ENCODE data around the gene B4GALNT4. TPM values are rescaled to one million over a fixed set of nuclear protein-coding genes. Genes with fewer than 3 reads are reported as not detected.

B4GALNT4 gene
- total RNA-seq, 1 experiment from 2014 or later = 4.7 TPM

DNA sequence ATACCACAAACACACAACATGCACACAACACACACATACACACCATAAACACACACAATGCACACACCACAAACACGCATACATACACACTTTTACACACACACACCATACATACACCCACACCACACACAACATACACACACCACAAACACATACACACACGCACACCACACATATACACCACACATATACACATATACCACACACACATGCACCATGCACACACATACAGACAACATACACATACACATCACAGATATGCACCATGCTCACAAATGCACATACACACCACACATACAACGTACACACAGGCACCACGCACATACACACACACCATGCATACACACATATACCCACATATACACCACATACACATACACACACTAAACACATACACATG, 11.7 kb upstream of the B4GALNT4 start:
- POLR2A ChIA-PET (ENCODE audit: unreplicated experiment) = no interaction called here
- no peak for TF ChIP-seq EZH2 (IDR thresholded peaks at IDR 0.05; ENCODE audit: low read depth)
- TF ChIP-seq, protein P1, sequence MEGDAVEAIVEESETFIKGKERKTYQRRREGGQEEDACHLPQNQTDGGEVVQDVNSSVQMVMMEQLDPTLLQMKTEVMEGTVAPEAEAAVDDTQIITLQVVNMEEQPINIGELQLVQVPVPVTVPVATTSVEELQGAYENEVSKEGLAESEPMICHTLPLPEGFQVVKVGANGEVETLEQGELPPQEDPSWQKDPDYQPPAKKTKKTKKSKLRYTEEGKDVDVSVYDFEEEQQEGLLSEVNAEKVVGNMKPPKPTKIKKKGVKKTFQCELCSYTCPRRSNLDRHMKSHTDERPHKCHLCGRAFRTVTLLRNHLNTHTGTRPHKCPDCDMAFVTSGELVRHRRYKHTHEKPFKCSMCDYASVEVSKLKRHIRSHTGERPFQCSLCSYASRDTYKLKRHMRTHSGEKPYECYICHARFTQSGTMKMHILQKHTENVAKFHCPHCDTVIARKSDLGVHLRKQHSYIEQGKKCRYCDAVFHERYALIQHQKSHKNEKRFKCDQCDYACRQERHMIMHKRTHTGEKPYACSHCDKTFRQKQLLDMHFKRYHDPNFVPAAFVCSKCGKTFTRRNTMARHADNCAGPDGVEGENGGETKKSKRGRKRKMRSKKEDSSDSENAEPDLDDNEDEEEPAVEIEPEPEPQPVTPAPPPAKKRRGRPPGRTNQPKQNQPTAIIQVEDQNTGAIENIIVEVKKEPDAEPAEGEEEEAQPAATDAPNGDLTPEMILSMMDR (conservative IDR thresholded peaks at IDR 0.05) = no peak
- no peaks in the 10 kb centered on the region for H3K4me1 ChIP-seq (replicated peaks; ENCODE audit: insufficient read depth)
- no peak overlapping the region for H3K4me3 ChIP-seq
- no peak overlapping the region for H3K27ac ChIP-seq
- BruUV-seq (replicated peaks) = no TSS peak
- H3K79me2 ChIP-seq (ENCODE audit: low read depth) = no peaks in the 10 kb centered on the region
- no peak overlapping the region for H2AFZ ChIP-seq
- no peaks in the 10 kb centered on the region for H3K9me3 ChIP-seq (ENCODE audit: insufficient read depth, low read depth)
- no peak overlapping the region for H3K4me2 ChIP-seq
- H4K20me1 ChIP-seq (ENCODE audit: insufficient read depth) = no peaks in the 10 kb centered on the region
- H3K36me3 ChIP-seq (ENCODE audit: low read depth) = no peaks in the 10 kb centered on the region
- peaks cover 21% of the 10 kb centered on the region; the same call in 1 of the 2 replicates for H3F3A ChIP-seq (ENCODE audit: insufficient read depth, low read depth)
- H3K27me3 ChIP-seq (ENCODE audit: insufficient read depth, low read depth) = no peaks in the 10 kb centered on the region
- CTCF ChIA-PET = no interaction called here
- no peaks in the 10 kb centered on the region for H3K9me2 ChIP-seq (ENCODE audit: insufficient read depth)
- no peak for DNase-seq
- intact Hi-C loops (cut with micrococcal nuclease; ENCODE audit: unreplicated experiment) = loop anchor here (5.0 kb wide), 2 partner anchors 35 to 50 kb away; partner anchors contain the start of genes IFITM2 and IFITM3

DNA sequence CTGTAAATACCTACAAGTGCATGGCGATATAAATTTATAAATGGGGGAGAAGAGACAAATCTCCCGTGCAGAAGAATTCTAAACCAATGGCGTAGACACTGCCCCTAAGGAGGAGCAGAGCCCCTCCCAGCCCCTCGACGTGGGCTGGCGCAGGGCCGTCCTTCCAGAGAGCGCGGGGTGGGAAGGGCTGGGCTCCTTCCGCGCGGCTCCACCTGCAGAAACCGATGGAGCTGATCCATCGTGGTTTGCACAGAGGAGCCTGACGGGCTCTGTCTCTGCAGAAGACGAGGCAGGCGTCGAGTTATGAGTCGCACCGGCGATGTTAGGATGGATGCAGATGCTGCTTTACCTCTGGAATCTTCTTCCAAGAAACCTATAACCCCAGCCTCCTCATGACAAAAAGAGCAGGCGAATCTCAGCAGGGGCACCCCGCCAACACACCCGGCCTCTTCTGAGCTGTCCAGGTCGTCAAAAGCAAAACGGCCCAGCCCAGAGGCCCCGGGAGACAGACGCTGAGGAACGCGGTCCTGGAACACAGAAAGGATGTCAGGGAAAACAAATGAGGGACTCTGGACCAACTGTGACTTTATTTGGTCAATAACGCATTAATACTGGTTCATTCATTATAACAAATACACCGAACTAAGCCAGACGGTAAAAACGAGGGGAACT, 11.0 kb upstream of the B4GALNT4 start:
- H3K27ac ChIP-seq = no peak overlapping the region
- H3K9me3 ChIP-seq (ENCODE audit: insufficient read depth, low read depth) = no peaks in the 10 kb centered on the region
- H3F3A ChIP-seq (ENCODE audit: insufficient read depth, low read depth) = peaks cover 21% of the 10 kb centered on the region; the same call in 1 of the 2 replicates
- no peak overlapping the region for H2AFZ ChIP-seq
- no peaks in the 10 kb centered on the region for H3K79me2 ChIP-seq (ENCODE audit: low read depth)
- no peaks in the 10 kb centered on the region for H3K9me2 ChIP-seq (ENCODE audit: insufficient read depth)
- no peaks in the 10 kb centered on the region for H3K4me1 ChIP-seq (replicated peaks; ENCODE audit: insufficient read depth)
- intact Hi-C loops (cut with micrococcal nuclease; ENCODE audit: unreplicated experiment) = loop anchor here (5.0 kb wide), 2 partner anchors 36 to 51 kb away; partner anchors contain the start of genes IFITM2 and IFITM3
- no peak for TF ChIP-seq EZH2 (IDR thresholded peaks at IDR 0.05; ENCODE audit: low read depth)
- TF ChIP-seq, protein P1 (conservative IDR thresholded peaks at IDR 0.05) = no peak
- POLR2A ChIA-PET (ENCODE audit: unreplicated experiment) = no interaction called here
- H3K4me2 ChIP-seq = no peak overlapping the region
- no TSS peak for BruUV-seq (replicated peaks)
- H4K20me1 ChIP-seq (ENCODE audit: insufficient read depth) = no peaks in the 10 kb centered on the region
- no peaks in the 10 kb centered on the region for H3K36me3 ChIP-seq (ENCODE audit: low read depth)
- CTCF ChIA-PET = no interaction called here
- no peak for DNase-seq
- H3K4me3 ChIP-seq = no peak overlapping the region
- no peaks in the 10 kb centered on the region for H3K27me3 ChIP-seq (ENCODE audit: insufficient read depth, low read depth)

DNA sequence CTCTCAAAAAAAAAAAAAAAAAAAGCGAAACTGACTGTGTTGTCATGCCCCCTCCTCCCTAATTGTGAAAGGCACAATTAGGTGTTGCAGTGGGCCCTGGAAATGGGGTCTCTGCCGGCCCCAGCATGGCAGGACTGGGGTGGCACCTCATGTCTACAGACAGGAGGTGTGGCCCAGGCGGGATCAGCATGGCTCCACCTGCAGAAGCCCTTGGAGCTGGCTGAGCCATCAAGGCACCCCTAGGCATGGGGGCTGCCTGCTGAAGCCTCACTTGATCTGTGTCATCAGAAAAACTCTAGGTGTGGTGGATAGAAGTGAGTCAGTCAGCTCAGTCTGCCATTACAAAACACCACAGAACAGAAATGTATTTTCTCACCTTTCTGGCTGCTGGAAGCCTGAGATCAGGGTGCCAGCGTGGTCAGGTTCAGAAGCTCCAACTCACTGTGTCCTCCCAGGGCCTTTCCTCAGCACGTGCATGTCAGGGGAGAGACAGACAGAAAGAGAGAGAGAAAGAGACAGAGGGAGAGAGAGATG, 10.1 kb upstream of the B4GALNT4 start:
- POLR2A ChIA-PET (ENCODE audit: unreplicated experiment) = no interaction called here
- Histone ChIP-seq H3K9me3 (ENCODE audit: insufficient read depth, low read depth) (no peaks in the 10 kb centered on the region), H3K4me3 (no peak overlapping the region), H3K79me2 (ENCODE audit: low read depth) (no peaks in the 10 kb centered on the region), H4K20me1 (ENCODE audit: insufficient read depth) (no peaks in the 10 kb centered on the region), H2AFZ (no peak overlapping the region), H3K27ac (no peak overlapping the region), H3K27me3 (ENCODE audit: insufficient read depth, low read depth) (no peaks in the 10 kb centered on the region), H3K36me3 (ENCODE audit: low read depth) (no peaks in the 10 kb centered on the region), H3K9me2 (ENCODE audit: insufficient read depth) (no peaks in the 10 kb centered on the region), H3K4me2 (no peak overlapping the region), H3K4me1 (replicated peaks; ENCODE audit: insufficient read depth) (no peaks in the 10 kb centered on the region), H3F3A (ENCODE audit: insufficient read depth, low read depth) (peaks cover 21% of the 10 kb centered on the region; the same call in 1 of the 2 replicates)
- TF ChIP-seq, protein P1 (conservative IDR thresholded peaks at IDR 0.05) = no peak
- no peak for TF ChIP-seq EZH2 (IDR thresholded peaks at IDR 0.05; ENCODE audit: low read depth)
- intact Hi-C loops (cut with micrococcal nuclease; ENCODE audit: unreplicated experiment) = loop anchor here (5.0 kb wide), 2 partner anchors 37 to 52 kb away; partner anchors contain the start of genes IFITM2 and IFITM3
- no TSS peak for BruUV-seq (replicated peaks)
- CTCF ChIA-PET = no interaction called here
- no peak for DNase-seq
